Neural crest cell (in vitro differentiated cells): Measurements from ENCODE around the gene HP1BP3. TPM values are rescaled to one million over a fixed set of nuclear protein-coding genes. Genes with fewer than 3 reads are reported as not detected.

ENCODE experiments used
- DNase-seq: peaks from one replicate; pipeline ENCODE4 v3.0.0; 2021; ENCODE audit warnings: low read depth, mixed read lengths, low spot score
- H3K27ac Mint-ChIP-seq: one replicate; pipeline ENCODE4 v1.8.0; 2021; ENCODE audit warnings: mild to moderate bottlenecking, mixed read lengths; ENCODE audit not compliant: unreplicated experiment
- H3K27me3 Mint-ChIP-seq: 2 replicates; pipeline ENCODE4 v1.8.0; 2021; ENCODE audit warnings: low read depth, mild to moderate bottlenecking, mixed read lengths
- H3K36me3 Mint-ChIP-seq: 2 replicates; pipeline ENCODE4 v1.8.0; 2021; ENCODE audit warnings: low read depth, mild to moderate bottlenecking, mixed read lengths
- H3K4me1 Mint-ChIP-seq: 2 replicates; pipeline ENCODE4 v1.8.0; 2021; ENCODE audit warnings: mixed read lengths
- H3K4me3 Mint-ChIP-seq: one replicate; pipeline ENCODE4 v1.8.0; 2021; ENCODE audit warnings: mild to moderate bottlenecking, mixed read lengths
- H3K9me3 Mint-ChIP-seq: 2 replicates; pipeline ENCODE4 v1.8.0; 2021; ENCODE audit warnings: mixed read lengths
- total RNA-seq: library from RNA; stranded (reverse); gene quantifications from 2 replicates; pipeline ENCODE4 v1.2.1, GENCODE V29; 2021
- TF ChIP-seq, protein P1 (sequence below): fragments of 200-600 bp; sonication (generic); conservative IDR thresholded peaks from 2 replicates; pipeline ENCODE4 v1.5.0; 2021; ENCODE audit warnings: antibody characterized with exemption, mild to moderate bottlenecking

Gene HP1BP3
- total RNA-seq, 1 donor from 2014 or later = 303 TPM

DNA sequence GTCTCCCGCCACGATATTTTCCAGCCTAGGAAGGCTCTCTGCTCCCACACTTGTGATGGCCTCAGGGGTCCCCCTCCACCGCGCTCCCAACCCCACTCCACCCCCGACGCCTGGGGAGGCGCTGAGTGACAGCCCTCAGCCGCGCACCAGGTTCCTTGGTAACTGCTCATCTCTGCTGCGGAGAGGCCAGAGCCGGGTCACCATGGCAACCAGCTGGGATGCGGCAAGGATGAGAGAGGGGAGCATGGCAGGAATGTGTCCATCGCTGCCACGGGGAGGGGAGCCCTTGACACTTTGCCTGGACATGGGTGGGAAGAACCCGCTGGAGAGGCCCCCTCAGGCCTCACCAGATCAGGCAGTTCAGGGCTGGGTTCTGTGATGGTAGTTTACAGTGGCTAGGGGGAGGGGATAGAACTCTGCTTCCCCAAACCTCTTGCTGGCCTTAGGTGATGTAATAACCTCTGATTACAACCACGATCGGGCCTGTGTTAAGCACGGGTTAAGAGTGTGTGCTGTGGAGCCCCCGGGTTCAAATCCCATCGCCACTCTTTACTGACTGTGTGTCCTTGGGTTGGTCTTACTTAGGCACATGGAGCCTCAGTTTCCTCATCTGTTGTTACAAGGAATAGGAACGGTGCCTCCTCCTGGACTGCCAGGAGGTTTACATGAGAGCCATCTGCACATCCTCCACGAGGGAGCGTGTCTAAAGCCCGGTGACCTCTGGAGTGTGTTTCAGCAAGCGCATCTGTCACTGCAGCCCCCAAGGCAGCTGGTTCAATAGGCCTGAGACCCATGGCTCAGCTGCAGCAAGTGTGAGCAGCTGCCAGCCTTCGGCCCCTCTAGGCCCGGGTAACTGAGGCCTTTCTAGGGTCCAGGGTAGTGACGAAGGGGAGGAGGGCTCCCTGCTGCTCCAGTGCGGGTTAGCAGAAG is 75.6 kb downstream of the HP1BP3 start:
- no peak overlapping the region for H3K27ac Mint-ChIP-seq
- H3K27me3 Mint-ChIP-seq = peaks cover 4% of the 10 kb centered on the region
- H3K4me1 Mint-ChIP-seq = peaks cover 26% of the 10 kb centered on the region
- peak overlapping the region; percentile 23 for H3K4me3 Mint-ChIP-seq
- H3K9me3 Mint-ChIP-seq = no peaks in the 10 kb centered on the region
- peak; percentile 61 for DNase-seq
- H3K36me3 Mint-ChIP-seq = no peaks in the 10 kb centered on the region
- TF ChIP-seq, protein P1, sequence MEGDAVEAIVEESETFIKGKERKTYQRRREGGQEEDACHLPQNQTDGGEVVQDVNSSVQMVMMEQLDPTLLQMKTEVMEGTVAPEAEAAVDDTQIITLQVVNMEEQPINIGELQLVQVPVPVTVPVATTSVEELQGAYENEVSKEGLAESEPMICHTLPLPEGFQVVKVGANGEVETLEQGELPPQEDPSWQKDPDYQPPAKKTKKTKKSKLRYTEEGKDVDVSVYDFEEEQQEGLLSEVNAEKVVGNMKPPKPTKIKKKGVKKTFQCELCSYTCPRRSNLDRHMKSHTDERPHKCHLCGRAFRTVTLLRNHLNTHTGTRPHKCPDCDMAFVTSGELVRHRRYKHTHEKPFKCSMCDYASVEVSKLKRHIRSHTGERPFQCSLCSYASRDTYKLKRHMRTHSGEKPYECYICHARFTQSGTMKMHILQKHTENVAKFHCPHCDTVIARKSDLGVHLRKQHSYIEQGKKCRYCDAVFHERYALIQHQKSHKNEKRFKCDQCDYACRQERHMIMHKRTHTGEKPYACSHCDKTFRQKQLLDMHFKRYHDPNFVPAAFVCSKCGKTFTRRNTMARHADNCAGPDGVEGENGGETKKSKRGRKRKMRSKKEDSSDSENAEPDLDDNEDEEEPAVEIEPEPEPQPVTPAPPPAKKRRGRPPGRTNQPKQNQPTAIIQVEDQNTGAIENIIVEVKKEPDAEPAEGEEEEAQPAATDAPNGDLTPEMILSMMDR = no peak

DNA sequence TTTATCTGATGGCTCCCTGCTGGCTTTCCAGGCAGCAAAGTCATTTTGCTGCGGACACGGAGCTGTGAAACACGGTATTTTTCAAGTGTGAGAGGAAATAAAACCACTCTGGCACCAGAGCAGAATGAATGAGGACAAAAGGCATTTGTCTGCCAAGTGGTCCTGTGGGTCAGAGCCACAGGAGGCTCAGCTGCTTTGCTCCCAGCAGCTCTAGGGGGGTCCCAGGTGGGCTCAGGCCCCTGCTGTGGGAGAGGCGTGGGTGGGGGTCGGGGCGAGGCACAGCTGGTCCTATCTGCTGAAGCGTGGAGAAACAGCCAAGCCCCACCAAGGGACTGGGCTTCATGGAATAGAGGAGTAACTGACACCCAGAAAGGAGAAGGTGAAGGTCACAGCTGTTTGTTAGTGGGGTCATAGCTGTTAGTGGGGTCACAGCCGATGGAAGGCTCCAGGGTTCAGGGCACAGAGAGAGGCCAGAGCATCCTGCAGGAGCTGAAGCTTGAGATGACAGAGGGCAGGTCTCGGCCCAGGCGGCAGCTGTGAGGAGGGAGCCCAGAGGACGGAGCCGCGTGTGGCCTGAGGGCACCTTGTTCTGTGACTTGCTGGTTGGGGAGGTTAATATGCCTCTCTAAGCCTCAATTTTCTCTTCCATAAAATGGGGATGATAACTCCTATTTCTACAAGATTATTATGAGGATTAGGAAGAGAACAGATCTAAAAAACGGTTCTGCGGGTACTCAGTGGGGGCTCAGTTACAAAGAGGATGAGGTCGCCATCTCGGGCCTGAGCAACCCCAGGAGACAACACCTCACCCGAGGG is 76.4 kb downstream of the HP1BP3 start:
- no peak for DNase-seq
- TF ChIP-seq, protein P1 = no peak
- Mint-ChIP-seq H3K27ac (peak overlapping the region; percentile 62), H3K9me3 (no peaks in the 10 kb centered on the region), H3K27me3 (no peaks in the 10 kb centered on the region), H3K36me3 (no peaks in the 10 kb centered on the region), H3K4me1 (peaks cover 21% of the 10 kb centered on the region), H3K4me3 (peak overlapping the region; percentile 68)

- TF ChIP-seq, protein P1 = no peak
- H3K36me3 Mint-ChIP-seq = no peaks in the 10 kb centered on the region
- H3K4me1 Mint-ChIP-seq = peaks cover 21% of the 10 kb centered on the region
- DNase-seq = no peak
- no peaks in the 10 kb centered on the region for H3K9me3 Mint-ChIP-seq
- H3K4me3 Mint-ChIP-seq = peak overlapping the region; percentile 64
- H3K27me3 Mint-ChIP-seq = no peaks in the 10 kb centered on the region
- no peak overlapping the region for H3K27ac Mint-ChIP-seq
Measured at GRCh38 chr1:20709868-20710267, 77.2 kb downstream of the HP1BP3 start.

DNA sequence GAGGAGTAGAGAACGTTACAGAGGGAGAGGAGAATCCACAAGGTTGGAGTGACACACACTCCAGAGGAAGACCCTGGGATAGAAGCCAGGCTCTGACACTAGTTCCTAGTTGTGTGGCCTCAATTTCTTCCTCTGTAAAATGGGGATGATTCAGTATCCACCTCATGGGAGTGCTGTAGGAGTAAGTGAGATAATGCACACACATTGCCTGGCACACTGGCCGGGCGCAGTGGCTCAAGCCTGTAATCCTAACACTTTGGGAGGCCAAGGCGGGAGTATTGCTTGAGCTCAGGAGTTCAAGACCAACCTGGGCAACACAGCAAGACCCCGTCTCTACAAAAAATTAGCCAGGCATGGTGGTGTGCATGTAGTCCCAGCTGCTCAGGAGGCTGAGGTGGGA is 78.2 kb downstream of the HP1BP3 start:
- H3K27me3 Mint-ChIP-seq = no peaks in the 10 kb centered on the region
- DNase-seq = no peak
- no peaks in the 10 kb centered on the region for H3K36me3 Mint-ChIP-seq
- no peak overlapping the region for H3K4me3 Mint-ChIP-seq
- H3K4me1 Mint-ChIP-seq = peaks cover 21% of the 10 kb centered on the region
- no peaks in the 10 kb centered on the region for H3K9me3 Mint-ChIP-seq
- TF ChIP-seq, protein P1 = no peak
- no peak overlapping the region for H3K27ac Mint-ChIP-seq

- no peak for DNase-seq
- Mint-ChIP-seq H3K36me3 (no peaks in the 10 kb centered on the region), H3K4me1 (peaks cover 21% of the 10 kb centered on the region)
Measured at GRCh38 chr1:20708057-20708456, 79.0 kb downstream of the HP1BP3 start.

More at GRCh38 chr1:20708057-20708456, 79.0 kb downstream of the HP1BP3 start:
- H3K4me3 Mint-ChIP-seq = no peak overlapping the region
- H3K9me3 Mint-ChIP-seq = no peaks in the 10 kb centered on the region
- H3K27ac Mint-ChIP-seq = no peak overlapping the region
- TF ChIP-seq, protein P1 = no peak
- no peaks in the 10 kb centered on the region for H3K27me3 Mint-ChIP-seq
